ENCODE results near the gene TIMP4. TPM values are rescaled to one million over a fixed set of nuclear protein-coding genes. Genes with fewer than 3 reads are reported as not detected.

Gene TIMP4
- total RNA-seq, 1 donor from 2014 or later, result 5.2 TPM

- Histone ChIP-seq H3K4me1 (peaks cover 28% of the 10 kb centered on the region), H3K9me3 (no peaks in the 10 kb centered on the region), H3K36me3 (no peaks in the 10 kb centered on the region), H3K27me3 (ENCODE audit: low read depth) (no peaks in the 10 kb centered on the region), H3K27ac (no peak overlapping the region), H3K4me3 (no peak overlapping the region)
- DNase-seq, result no peak
- no peak for TF ChIP-seq CTCF (IDR thresholded peaks at IDR 0.05)
- intact Hi-C loops (cut with DNase I), result no loop called here
- no peak for ATAC-seq
Observed at GRCh38 chr3:12185172-12185710, 26.5 kb upstream of the TIMP4 start.

- DNase-seq (no peak), ATAC-seq (no peak)
- Histone ChIP-seq H3K4me3 (no peak overlapping the region), H3K27ac (no peak overlapping the region), H3K9me3 (no peaks in the 10 kb centered on the region), H3K4me1 (peaks cover 21% of the 10 kb centered on the region), H3K27me3 (ENCODE audit: low read depth) (no peaks in the 10 kb centered on the region), H3K36me3 (no peaks in the 10 kb centered on the region)
- TF ChIP-seq CTCF (IDR thresholded peaks at IDR 0.05), result no peak
- intact Hi-C loops (cut with DNase I), result no loop called here
Observed at GRCh38 chr3:12184541-12184940, 25.8 kb upstream of the TIMP4 start.

- H3K4me1 ChIP-seq, result peaks cover 16% of the 10 kb centered on the region
- no peaks in the 10 kb centered on the region for H3K36me3 ChIP-seq
- intact Hi-C loops (cut with DNase I), result no loop called here
- ATAC-seq (no peak), DNase-seq (no peak)
- H3K27me3 ChIP-seq (ENCODE audit: low read depth), result no peaks in the 10 kb centered on the region
- H3K27ac ChIP-seq, result no peak overlapping the region
- no peak for TF ChIP-seq CTCF (IDR thresholded peaks at IDR 0.05)
- H3K4me3 ChIP-seq, result no peak overlapping the region
- H3K9me3 ChIP-seq, result no peaks in the 10 kb centered on the region
Observed at GRCh38 chr3:12182687-12183441, 24.2 kb upstream of the TIMP4 start.

- intact Hi-C loops (cut with DNase I), result no loop called here
- no peak for ATAC-seq
Observed at GRCh38 chr3:12181806-12182205, 23.1 kb upstream of the TIMP4 start.

GRCh38 chr3:12181301-12181700, 22.6 kb upstream of the TIMP4 start:
- Histone ChIP-seq H3K4me3 (no peak overlapping the region), H3K27me3 (ENCODE audit: low read depth) (no peaks in the 10 kb centered on the region), H3K27ac (no peak overlapping the region), H3K9me3 (no peaks in the 10 kb centered on the region), H3K4me1 (peaks cover 14% of the 10 kb centered on the region), H3K36me3 (no peaks in the 10 kb centered on the region)
- no peak for TF ChIP-seq CTCF (IDR thresholded peaks at IDR 0.05)
- ATAC-seq (no peak), DNase-seq (no peak)
- intact Hi-C loops (cut with DNase I), result no loop called here

More at GRCh38 chr3:12181806-12182205, 23.1 kb upstream of the TIMP4 start:
- no peaks in the 10 kb centered on the region for H3K9me3 ChIP-seq
- peaks cover 14% of the 10 kb centered on the region for H3K4me1 ChIP-seq
- no peak for TF ChIP-seq CTCF (IDR thresholded peaks at IDR 0.05)
- H3K36me3 ChIP-seq, result no peaks in the 10 kb centered on the region
- H3K27ac ChIP-seq, result no peak overlapping the region
- H3K27me3 ChIP-seq (ENCODE audit: low read depth), result no peaks in the 10 kb centered on the region
- no peak for DNase-seq
- H3K4me3 ChIP-seq, result no peak overlapping the region
